GM10248 (cell line): ENCODE measurements around the gene CFAP53.
"Not testable (repeated sequence)": the region's sequence is repeated elsewhere in the genome, so short reads cannot be mapped to it uniquely, and the experiment has no call there.

Source experiments
- CTCF ChIA-PET: fragments of 300-600 bp; sonication (Branson Sonifier 250); formaldehyde crosslinking; extraction: SDS; loops from one replicate; lab custom pipeline; 2021; ENCODE audit warnings: antibody characterized with exemption; lab: Yijun Ruan, JAX
- POLR2A ChIA-PET: fragments of 350-650 bp; sonication (Branson Sonifier 250); formaldehyde crosslinking; extraction: SDS; loops from one replicate; lab custom pipeline; 2020; ENCODE audit warnings: antibody characterized with exemption; lab: Yijun Ruan, JAX
- DNase-seq: peaks from one replicate; pipeline ENCODE4 v3.0.0; 2012; ENCODE audit errors: extremely low spot score
- TF ChIP-seq, protein P1 (sequence below): IDR thresholded peaks from 2 replicates; pipeline ENCODE4 v1.5.1; 2012; ENCODE audit warnings: mild to moderate bottlenecking, low read depth; ENCODE audit errors: extremely low read depth, missing control alignments, control extremely low read depth

Gene CFAP53

DNA sequence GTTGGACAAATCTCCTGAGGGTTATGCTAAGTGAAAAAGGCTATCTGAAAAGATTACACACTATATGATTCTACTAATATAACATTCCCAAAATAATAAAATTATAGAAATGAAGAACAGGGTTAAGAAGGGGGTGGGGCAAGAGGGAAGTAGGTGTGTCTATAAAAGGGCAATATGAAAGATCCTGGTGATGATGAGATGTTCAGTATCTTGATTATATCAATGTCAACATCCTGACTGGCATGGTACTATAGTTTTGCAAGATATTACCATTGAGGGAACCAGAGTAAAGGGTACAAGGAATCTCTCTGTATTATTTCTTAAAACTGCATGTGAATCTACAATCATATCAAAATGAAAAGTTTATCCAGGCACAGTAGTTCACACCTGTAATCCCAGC, 16.7 kb downstream of the CFAP53 start:
- CTCF ChIA-PET, result interaction anchor here (0.6 kb wide), 1 partner anchor 15 kb away, joined by 3 read pairs; no protein-coding TSS in a partner anchor
- TF ChIP-seq, protein P1, sequence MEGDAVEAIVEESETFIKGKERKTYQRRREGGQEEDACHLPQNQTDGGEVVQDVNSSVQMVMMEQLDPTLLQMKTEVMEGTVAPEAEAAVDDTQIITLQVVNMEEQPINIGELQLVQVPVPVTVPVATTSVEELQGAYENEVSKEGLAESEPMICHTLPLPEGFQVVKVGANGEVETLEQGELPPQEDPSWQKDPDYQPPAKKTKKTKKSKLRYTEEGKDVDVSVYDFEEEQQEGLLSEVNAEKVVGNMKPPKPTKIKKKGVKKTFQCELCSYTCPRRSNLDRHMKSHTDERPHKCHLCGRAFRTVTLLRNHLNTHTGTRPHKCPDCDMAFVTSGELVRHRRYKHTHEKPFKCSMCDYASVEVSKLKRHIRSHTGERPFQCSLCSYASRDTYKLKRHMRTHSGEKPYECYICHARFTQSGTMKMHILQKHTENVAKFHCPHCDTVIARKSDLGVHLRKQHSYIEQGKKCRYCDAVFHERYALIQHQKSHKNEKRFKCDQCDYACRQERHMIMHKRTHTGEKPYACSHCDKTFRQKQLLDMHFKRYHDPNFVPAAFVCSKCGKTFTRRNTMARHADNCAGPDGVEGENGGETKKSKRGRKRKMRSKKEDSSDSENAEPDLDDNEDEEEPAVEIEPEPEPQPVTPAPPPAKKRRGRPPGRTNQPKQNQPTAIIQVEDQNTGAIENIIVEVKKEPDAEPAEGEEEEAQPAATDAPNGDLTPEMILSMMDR, result no peak
- POLR2A ChIA-PET, result no interaction called here

DNA sequence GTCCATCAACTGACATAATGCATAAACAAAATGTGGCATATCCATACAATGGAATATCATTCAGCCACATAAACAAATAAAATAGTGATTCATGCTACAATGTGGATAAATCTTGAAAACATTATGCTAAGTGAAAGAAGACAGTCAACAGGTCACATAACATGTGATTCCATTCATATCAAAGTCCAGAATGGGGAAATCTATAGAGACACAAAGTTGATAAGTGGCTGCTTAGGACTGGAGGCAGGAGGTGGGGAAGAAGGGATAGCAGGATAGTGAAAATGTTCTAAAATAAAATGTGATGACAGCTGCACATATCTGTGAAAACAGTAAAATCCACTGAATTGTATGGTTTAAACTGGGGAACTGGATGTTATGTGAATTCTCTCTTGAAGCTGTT, 18.7 kb downstream of the CFAP53 start:
- ChIA-PET CTCF (no interaction called here), POLR2A (no interaction called here)
- DNase-seq, result no peak
- TF ChIP-seq, protein P1, result no peak

More for the DNA sequence above, 16.7 kb downstream of the CFAP53 start:
- DNase-seq, result no peak

DNA sequence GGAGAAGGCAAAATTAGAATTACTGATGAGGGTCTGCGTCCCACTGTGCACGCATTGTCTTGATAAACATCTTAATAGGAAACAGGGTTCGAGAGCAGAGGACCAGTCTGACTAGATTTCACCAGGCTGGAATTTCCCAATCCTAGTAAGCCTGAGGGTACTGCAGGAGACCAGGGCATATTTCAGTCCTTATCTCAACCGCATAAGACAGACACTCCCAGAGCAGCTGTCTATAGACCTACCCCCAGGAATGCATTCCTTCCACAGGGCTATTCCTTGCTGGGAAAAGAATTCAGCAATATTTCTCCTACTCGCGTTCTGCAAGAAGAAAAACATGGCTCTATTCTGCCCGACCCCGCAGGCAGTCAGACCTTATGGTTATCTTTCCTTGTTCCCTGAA, 24.5 kb downstream of the CFAP53 start:
- DNase-seq, POLR2A ChIA-PET: not testable (repeated sequence)
- CTCF ChIA-PET, result interaction anchor here (2.0 kb wide), 1 partner anchor 23 kb away, joined by 7 read pairs; no protein-coding TSS in a partner anchor

DNA sequence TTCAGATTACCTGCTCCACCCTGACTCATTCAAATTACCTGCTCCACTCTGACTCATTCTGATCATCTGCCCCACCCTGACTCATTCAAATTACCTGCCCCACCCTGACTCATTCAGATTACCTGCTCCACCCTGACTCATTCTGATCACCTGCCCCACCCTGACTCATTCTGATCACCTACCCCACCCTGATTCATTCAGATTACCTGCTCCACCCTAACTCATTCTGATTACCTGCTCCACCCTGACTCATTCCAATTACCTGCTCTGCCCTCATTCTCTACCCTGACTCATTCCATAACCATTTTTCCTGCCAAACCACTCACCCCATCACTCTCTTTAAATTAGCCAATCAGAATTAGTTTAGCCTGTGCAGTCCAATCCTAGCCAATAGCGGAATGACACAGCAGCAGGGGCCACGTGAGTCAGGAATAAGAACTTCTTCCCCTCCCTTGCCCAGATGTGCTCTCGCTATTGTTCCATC, 26.2 kb downstream of the CFAP53 start:
- no peak for DNase-seq
- ChIA-PET CTCF (interaction anchor here (1.0 to 1.8 kb wide), 3 partner anchors 22 to 117 kb away, joined by 3 to 6 read pairs (median 4); no protein-coding TSS in a partner anchor), POLR2A (no interaction called here)
- TF ChIP-seq, protein P1, result no peak

DNA sequence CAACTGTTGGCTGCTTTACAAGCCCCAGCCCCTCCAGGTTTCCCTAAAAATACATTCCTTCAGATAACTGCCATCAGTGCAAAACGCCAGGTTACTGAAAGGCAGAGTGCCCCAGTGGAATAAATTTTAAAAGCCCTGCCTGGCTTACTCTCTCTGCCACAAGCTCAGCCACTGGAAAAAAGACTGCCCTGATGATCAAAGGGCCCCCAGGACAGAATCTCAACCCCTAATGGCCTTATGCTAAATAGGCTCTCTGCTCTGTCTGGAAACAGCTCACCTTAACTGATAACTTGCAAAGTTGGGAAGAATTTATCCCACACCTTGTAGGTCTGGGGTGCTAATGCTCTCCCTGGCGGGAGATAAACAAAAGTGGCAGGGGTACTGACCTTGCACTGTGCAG, 33.9 kb downstream of the CFAP53 start:
- ChIA-PET POLR2A (no interaction called here), CTCF (no interaction called here)
- TF ChIP-seq, protein P1, result no peak
- DNase-seq, result no peak

DNA sequence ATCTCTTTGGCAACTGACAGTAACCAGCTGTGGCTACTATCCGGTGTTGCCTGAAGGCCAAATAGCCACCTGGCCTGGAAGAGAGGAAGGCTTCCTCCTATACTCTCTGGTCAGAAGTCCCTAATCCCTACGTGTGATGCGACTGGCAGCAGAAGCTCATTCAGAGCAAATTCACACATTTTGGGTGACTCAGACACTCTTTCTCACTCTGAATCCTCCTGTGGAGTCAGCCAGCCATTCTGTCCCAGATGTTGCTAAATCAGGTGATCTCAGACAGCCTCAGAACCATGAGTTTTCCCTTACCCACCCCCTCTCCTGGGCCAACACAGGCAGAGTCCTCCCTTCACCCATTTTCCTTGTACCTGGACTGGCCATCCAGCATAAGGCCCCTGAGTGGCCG, 34.7 kb downstream of the CFAP53 start:
- CTCF ChIA-PET, result interaction anchor here (0.8 to 1.0 kb wide), 2 partner anchors 28 to 30 kb away, joined by 3 read pairs; no protein-coding TSS in a partner anchor
- POLR2A ChIA-PET, result no interaction called here
- TF ChIP-seq, protein P1, result no peak
- no peak for DNase-seq

DNA sequence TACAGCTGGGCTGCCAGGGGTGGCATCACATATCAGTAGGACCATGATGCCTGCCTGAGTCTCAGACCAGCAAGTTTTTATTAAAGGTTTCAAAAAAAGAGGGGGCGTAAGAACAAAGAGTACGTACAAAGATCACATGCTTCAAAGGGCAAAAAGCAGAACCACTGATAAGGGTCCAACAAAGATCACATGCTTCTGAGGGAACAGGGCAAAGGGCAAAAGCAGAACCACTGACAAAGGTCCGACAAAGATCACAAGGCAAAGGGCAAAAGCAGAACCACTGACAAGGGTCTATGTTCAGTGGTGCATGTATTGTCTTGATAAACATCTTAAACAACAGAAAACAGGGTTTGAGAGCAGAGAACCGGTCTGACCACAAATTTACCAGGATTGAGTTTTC, 46.0 kb downstream of the CFAP53 start:
- CTCF ChIA-PET, result interaction anchor here (1.1 to 2.9 kb wide), 4 partner anchors 9 to 209 kb away, joined by 3 to 19 read pairs (median 10); no protein-coding TSS in a partner anchor
- DNase-seq, POLR2A ChIA-PET: not testable (repeated sequence)
